Stomach smooth muscle (tissue), 2 donors: Measurements from ENCODE around the gene TYRP1.
A peak's percentile ranks its signal among the peaks of the same experiment; 100 is the strongest.

ENCODE experiments used
- H3K27ac ChIP-seq: one replicate; pipeline ENCODE4 v1.7.0; 2013; ENCODE audit warnings: mild to moderate bottlenecking, low read length, inconsistent platforms
- H3K27me3 ChIP-seq, 2 donors: one replicate each; pipeline ENCODE4 v1.7.0; 2013; ENCODE audit warnings: low read length in 2 of 2; ENCODE audit not compliant: insufficient read depth in 2 of 2, control insufficient read depth in 1 of 2
- H3K36me3 ChIP-seq, 2 donors: one replicate each; pipeline ENCODE4 v1.7.0; 2013; ENCODE audit warnings: low read length in 2 of 2; ENCODE audit not compliant: control insufficient read depth in 2 of 2, insufficient read depth in 2 of 2
- H3K4me1 ChIP-seq: one replicate; pipeline ENCODE4 v1.7.0; 2013; ENCODE audit warnings: low read length; ENCODE audit not compliant: control insufficient read depth, insufficient read depth
- H3K4me3 ChIP-seq, 2 donors: one replicate each; pipeline ENCODE4 v1.7.0; 2013; ENCODE audit warnings: low read length in 2 of 2
- H3K9ac ChIP-seq, 2 donors: one replicate each; pipeline ENCODE4 v1.7.0; 2013; ENCODE audit warnings: low read length in 2 of 2, mild to moderate bottlenecking in 1 of 2
- H3K9me3 ChIP-seq, 2 donors: one replicate each; pipeline ENCODE4 v1.7.0; 2013; ENCODE audit warnings: low read length in 2 of 2; ENCODE audit not compliant: control insufficient read depth in 2 of 2
- donor health status: healthy.
- donor health status: Pancreatic carcinoma.

Gene TYRP1

GRCh38 chr9:12696931-12697622 lies 3.9 kb downstream of the TYRP1 start:
- H3K36me3 ChIP-seq = no peaks in the 10 kb centered on the region
- H3K27me3 ChIP-seq = no peaks in the 10 kb centered on the region
- no peak overlapping the region for H3K27ac ChIP-seq
- H3K9ac ChIP-seq = no peak overlapping the region
- no peaks in the 10 kb centered on the region for H3K4me1 ChIP-seq
- no peak overlapping the region for H3K4me3 ChIP-seq
- no peaks in the 10 kb centered on the region for H3K9me3 ChIP-seq

GRCh38 chr9:12697719-12698118 lies 4.5 kb downstream of the TYRP1 start:
- H3K27me3 ChIP-seq = no peaks in the 10 kb centered on the region
- no peak overlapping the region for H3K9ac ChIP-seq
- peak overlapping the region in 1 of 2 donors; percentile 0 for H3K4me3 ChIP-seq
- H3K9me3 ChIP-seq = no peaks in the 10 kb centered on the region
- H3K36me3 ChIP-seq = no peaks in the 10 kb centered on the region
- no peak overlapping the region for H3K27ac ChIP-seq
- no peaks in the 10 kb centered on the region for H3K4me1 ChIP-seq

DNA sequence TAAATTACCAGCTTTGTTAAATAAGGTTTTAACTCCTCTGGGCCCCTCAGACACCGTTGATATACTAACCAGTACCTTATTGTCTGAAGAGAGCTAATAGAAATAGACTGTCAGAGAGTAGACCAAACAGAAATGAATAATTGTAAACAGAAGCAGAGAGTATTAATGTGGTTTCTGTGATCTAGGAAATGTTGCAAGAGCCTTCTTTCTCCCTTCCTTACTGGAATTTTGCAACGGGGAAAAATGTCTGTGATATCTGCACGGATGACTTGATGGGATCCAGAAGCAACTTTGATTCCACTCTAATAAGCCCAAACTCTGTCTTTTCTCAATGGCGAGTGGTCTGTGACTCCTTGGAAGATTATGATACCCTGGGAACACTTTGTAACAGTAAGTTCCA lies 5.1 kb downstream of the TYRP1 start:
- no peak overlapping the region for H3K9ac ChIP-seq
- no peaks in the 10 kb centered on the region for H3K36me3 ChIP-seq
- H3K27me3 ChIP-seq = no peaks in the 10 kb centered on the region
- peak overlapping the region; percentile 1 for H3K27ac ChIP-seq
- peak overlapping the region in 1 of 2 donors; percentile 0 for H3K4me3 ChIP-seq
- no peaks in the 10 kb centered on the region for H3K4me1 ChIP-seq
- no peaks in the 10 kb centered on the region for H3K9me3 ChIP-seq

- no peaks in the 10 kb centered on the region for H3K36me3 ChIP-seq
- H3K4me1 ChIP-seq = no peaks in the 10 kb centered on the region
- no peak overlapping the region for H3K9ac ChIP-seq
- no peaks in the 10 kb centered on the region for H3K27me3 ChIP-seq
- H3K9me3 ChIP-seq = no peaks in the 10 kb centered on the region
- no peak overlapping the region for H3K4me3 ChIP-seq
- peak overlapping the region; percentile 1 for H3K27ac ChIP-seq
Measured at GRCh38 chr9:12698986-12699385, 5.8 kb downstream of the TYRP1 start.

- H3K4me1 ChIP-seq = no peaks in the 10 kb centered on the region
Measured at GRCh38 chr9:12699529-12699928, 6.3 kb downstream of the TYRP1 start.

GRCh38 chr9:12701126-12701525 lies 7.9 kb downstream of the TYRP1 start:
- Histone ChIP-seq H3K4me3 (no peak overlapping the region), H3K27ac (no peak overlapping the region), H3K27me3 (no peaks in the 10 kb centered on the region), H3K4me1 (no peaks in the 10 kb centered on the region), H3K36me3 (no peaks in the 10 kb centered on the region), H3K9ac (no peak overlapping the region), H3K9me3 (no peaks in the 10 kb centered on the region)

More at GRCh38 chr9:12699529-12699928, 6.3 kb downstream of the TYRP1 start:
- Histone ChIP-seq H3K9me3 (no peaks in the 10 kb centered on the region), H3K9ac (no peak overlapping the region), H3K27me3 (no peaks in the 10 kb centered on the region), H3K36me3 (no peaks in the 10 kb centered on the region), H3K4me3 (no peak overlapping the region), H3K27ac (no peak overlapping the region)

GRCh38 chr9:12702160-12702758 lies 9.1 kb downstream of the TYRP1 start:
- Histone ChIP-seq H3K9ac (no peak overlapping the region), H3K36me3 (no peaks in the 10 kb centered on the region), H3K9me3 (no peaks in the 10 kb centered on the region), H3K4me1 (no peaks in the 10 kb centered on the region), H3K27me3 (no peaks in the 10 kb centered on the region), H3K27ac (no peak overlapping the region), H3K4me3 (no peak overlapping the region)

DNA sequence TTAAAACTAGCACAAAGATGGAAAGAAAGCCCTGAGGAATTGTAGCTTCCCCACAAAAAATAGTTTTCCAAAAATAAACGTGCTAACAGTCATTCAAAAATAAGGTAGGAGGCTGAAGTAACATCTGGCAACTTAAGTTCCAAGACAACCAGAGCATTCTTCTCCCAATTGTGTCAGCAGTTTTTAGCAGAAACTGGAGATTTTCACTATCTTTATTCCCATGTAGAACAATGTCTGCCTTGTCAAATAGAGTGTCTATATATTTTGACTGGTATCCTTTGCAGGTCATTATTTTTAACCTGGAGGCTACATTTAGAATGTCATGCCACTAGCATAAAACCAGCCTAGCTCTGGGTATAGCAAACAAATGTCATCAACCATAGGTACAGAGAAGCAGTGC lies 10.8 kb downstream of the TYRP1 start:
- H3K9me3 ChIP-seq = no peaks in the 10 kb centered on the region
- no peak overlapping the region for H3K4me3 ChIP-seq
- no peak overlapping the region for H3K27ac ChIP-seq
- no peaks in the 10 kb centered on the region for H3K4me1 ChIP-seq
- no peaks in the 10 kb centered on the region for H3K36me3 ChIP-seq
- H3K27me3 ChIP-seq = no peaks in the 10 kb centered on the region
- H3K9ac ChIP-seq = no peak overlapping the region

DNA sequence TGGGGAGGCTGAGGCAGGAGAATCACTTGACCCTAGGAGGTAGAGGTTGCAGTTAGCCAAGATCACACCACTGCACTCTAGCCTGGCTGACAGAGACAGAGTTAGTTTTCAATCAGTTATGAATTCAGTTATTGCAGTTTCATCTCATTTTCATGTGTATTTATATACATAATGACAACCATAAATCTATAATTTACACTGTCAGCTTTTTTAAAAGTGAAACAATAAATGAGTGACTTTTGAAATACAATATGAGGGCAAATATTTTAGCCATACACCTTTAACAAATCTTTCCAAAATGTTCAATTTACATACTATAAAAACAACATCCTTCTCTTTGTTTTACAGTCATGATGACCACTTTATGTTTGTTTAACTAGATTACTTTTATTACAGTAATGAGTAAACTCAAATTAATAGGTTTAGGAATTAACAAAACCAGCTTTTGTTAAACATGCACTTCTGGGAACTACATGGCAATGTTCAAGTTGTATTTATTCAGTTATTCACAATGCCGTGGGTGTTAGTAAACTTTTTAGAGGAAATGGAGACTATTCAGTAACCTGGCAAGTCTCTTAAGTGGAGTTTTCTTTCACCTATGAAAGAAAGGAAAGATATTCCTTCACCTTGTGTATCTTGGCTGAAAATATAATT lies 12.7 kb downstream of the TYRP1 start:
- no peaks in the 10 kb centered on the region for H3K4me1 ChIP-seq

GRCh38 chr9:12708562-12709298 lies 15.5 kb downstream of the TYRP1 start:
- Histone ChIP-seq H3K36me3 (no peaks in the 10 kb centered on the region), H3K4me1 (no peaks in the 10 kb centered on the region), H3K9me3 (no peaks in the 10 kb centered on the region), H3K9ac (no peak overlapping the region), H3K27me3 (no peaks in the 10 kb centered on the region), H3K27ac (no peak overlapping the region), H3K4me3 (no peak overlapping the region)

More for the DNA sequence above, 12.7 kb downstream of the TYRP1 start:
- no peaks in the 10 kb centered on the region for H3K27me3 ChIP-seq
- H3K9ac ChIP-seq = no peak overlapping the region
- no peak overlapping the region for H3K27ac ChIP-seq
- H3K9me3 ChIP-seq = no peaks in the 10 kb centered on the region
- H3K36me3 ChIP-seq = no peaks in the 10 kb centered on the region
- no peak overlapping the region for H3K4me3 ChIP-seq
